CMK (cell line): Measurements from ENCODE around the gene LIN52.

Experiments
- DNase-seq: peaks from one replicate; pipeline ENCODE4 v3.0.0-alpha.2; 2010; ENCODE audit warnings: low read depth

LIN52 gene

DNA sequence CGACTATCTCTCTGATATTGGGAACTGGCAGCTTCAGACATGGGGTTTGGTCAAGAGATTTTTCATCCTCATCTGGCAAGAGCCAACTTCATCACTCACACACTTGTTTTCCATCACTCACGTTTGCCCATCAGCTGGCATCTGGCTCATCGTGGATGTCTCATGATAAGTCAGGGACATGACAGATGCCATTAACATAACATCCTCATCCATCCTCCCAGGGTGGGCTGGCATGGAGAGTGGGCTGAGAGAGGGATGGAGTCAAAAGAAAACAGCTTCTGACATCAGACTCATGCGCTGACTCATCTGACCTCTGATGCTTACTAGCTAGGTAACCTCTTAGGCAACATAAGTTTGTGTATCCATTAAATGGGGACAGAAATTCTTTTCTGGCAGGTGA, 152.7 kb downstream of the LIN52 start:
- DNase-seq: no peak

GRCh38 chr14:74238974-74239847, 154.5 kb downstream of the LIN52 start, which contains the start of gene VSX2:
TSS of gene VSX2 (plus strand) at chr14:74239449. CDS start at chr14:74239562, 113 bp downstream.
- no peak for DNase-seq

DNA sequence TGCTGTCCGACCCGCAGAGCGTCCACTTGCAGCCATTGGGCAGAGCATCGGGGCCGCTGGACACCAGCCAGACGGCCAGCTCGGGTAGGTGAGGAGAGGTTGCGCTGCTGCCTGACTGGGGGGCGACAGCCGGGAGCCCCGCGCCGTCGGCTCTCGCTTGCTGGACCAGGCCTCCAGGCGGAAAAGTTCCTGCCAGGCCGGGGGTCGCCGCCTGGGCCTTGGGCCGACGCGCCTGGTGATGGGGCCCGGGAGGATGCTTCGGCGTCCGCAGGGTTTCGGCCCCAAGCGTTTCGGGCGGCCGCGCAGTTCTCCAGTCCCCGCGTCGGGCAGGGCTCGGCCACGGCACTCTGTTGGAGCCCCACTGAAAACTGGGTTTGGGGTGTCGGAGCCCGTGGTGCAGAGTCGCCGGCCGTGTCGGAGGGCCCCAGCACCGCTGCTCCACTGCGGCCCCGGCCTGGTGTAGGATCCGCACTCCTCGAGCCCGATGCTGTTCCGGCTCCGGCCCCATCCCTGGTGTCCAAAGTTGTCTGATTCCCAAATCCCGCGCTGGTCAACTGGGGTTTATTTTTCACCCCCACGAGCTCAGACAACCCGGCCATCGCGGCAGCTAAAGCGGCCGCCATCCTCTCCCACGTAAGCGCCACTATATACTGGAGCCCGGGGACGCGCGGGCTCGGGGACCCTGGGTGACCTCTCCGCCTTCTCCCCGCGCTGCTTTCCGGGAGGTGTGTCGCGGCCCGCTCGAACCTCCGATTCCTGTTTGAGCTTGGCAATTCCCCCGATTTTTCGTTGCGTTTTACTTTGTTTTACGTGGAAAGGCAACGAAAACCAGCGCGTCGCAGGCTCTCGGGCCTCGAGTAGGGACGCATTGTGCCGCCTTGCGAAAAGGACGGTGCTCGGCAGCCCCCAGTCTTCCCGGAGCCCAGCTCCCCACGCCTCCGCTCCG, 155.4 kb downstream of the LIN52 start:
- DNase-seq: no peak

GRCh38 chr14:74240794-74241651, 156.3 kb downstream of the LIN52 start:
- DNase-seq: no peak

DNA sequence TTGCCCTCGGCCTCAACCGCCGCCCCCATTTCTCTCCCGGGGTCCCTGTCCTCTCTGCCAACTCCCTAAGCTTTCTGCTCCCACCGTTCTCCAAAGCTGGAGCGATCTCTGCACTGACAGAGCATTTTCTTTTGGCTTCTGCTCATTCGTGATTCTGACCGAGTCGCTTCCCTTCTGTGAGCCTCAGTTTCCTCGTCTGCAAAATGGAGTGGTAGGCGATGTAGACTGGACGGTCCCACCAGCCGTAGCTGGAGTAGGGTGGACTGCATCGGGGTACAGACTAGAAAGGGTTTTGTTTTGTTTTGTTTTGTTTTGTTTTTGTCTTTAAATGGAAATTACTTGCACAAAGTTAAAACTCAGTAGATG, 156.9 kb downstream of the LIN52 start:
- DNase-seq: no peak

DNA sequence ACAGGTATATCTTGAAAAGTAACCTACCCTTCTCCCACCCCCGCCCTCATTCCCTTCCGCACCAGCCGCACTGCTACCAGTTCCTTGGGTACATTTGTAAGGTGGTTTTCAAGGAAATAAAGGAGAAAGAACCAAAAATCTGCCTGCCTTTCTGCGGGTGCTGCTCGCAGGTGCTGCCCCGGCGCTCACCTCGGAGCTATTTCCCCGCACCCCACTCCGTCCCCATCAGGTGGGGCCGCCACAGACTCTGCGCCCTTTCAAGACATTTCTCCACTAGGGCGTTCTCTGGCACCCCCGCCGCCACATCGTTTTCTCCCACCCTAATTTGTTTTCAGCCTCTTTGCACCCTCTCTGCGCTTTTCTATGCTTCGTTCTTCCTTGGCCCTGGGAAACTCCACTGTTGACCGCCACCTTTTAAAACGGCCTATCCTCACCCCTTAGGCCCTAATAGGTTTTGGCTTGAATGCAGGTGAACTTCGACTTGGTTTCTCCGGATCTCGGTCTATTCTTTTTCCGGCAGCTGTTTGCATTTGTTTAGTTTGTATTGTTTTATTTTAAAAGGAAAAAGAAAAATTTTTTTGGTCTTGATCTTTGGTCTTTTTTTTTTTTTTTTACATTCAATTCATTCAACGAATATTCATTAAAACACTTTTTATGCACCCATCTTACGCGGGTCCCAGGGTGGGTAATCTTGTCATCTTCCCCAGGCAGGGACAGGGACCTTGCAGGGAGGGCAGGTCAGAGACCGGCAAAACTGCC, 157.4 kb downstream of the LIN52 start:
- no peak for DNase-seq

GRCh38 chr14:74242780-74243042, 158.0 kb downstream of the LIN52 start:
- DNase-seq: no peak

- DNase-seq: no peak
Measured at GRCh38 chr14:74243051-74243450, 158.3 kb downstream of the LIN52 start.

- no peak for DNase-seq
Measured at GRCh38 chr14:74244115-74244514, 159.4 kb downstream of the LIN52 start.

- no peak for DNase-seq
Measured at GRCh38 chr14:74245292-74245691, 160.5 kb downstream of the LIN52 start.

DNA sequence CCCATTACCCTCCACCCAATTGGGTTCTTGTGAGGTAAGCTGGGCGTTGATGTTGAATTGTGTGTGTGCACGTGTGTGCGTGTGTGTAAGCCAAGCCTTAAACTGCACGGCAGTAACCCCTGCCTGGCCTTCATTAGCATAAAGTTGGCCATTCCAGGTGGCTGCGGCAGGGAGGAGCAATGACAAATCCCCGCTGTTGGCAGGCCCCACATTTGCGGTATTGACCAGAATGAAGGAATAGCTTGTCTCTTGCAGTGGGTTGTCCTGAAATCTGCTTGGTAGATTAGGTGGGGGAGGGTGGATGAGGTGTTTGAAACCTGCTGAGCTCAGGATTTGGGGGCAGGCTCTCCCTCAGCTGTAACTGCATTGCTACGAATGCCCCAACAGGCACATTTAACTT, 161.8 kb downstream of the LIN52 start:
- DNase-seq: no peak

GRCh38 chr14:74248017-74248416, 163.3 kb downstream of the LIN52 start:
- no peak for DNase-seq

- no peak for DNase-seq
Measured at GRCh38 chr14:74249433-74250375, 164.9 kb downstream of the LIN52 start.
